Suprapubic skin (tissue), 4 donors: Measurements from ENCODE around the gene PRKG2.

Experiments
- CTCF ChIP-seq, 2 donors: fragments of 200-600 bp in 1 of 2; fragments of 450-650 bp in 1 of 2; sonication (generic) in 1 of 2; IDR thresholded peaks; one replicate each; pipeline ENCODE4 v1.5.1; 2016 to 2019; ENCODE audit warnings: antibody characterized with exemption in 2 of 2, mild to moderate bottlenecking in 1 of 2, moderate library complexity in 1 of 2
- POLR2A ChIP-seq, 2 donors: fragments of 450-650 bp; IDR thresholded peaks; one replicate each; pipeline ENCODE4 v1.6.1; 2017; ENCODE audit warnings: antibody characterized with exemption in 2 of 2, mild to moderate bottlenecking in 2 of 2, moderate library complexity in 2 of 2
- POLR2AphosphoS5 ChIP-seq, 3 donors: sonication (generic); formaldehyde crosslinking; IDR thresholded peaks; one replicate each; pipeline ENCODE4 v1.6.1; 2017; ENCODE audit warnings: antibody characterized with exemption in 3 of 3

DNA sequence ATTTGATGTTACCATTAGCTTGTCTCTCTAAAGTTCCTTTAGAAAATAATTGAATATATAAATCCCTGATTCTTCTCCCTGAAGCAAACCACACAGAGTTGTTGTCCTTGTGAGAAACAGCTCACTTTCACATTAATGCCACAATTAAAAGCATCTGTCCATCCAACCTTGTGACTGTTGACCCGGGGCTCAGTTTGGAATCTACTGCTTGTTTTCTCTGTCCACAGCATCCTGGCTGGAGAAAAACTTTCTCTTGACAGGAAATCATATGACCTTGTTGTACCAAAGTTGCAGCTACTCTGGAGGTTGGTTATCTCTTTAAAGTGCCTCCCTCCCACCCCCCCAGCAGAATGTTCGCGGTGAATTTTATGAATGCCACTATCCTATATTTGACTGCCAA is 3.1 kb downstream of the PRKG2 start:
- no peak for TF ChIP-seq CTCF (IDR thresholded peaks at IDR 0.05)
- TF ChIP-seq POLR2A (IDR thresholded peaks at IDR 0.05) = no peak
- TF ChIP-seq POLR2AphosphoS5 (IDR thresholded peaks at IDR 0.05) = no peak
